ENCODE data around the gene CRACDL.

CRACDL gene

DNA sequence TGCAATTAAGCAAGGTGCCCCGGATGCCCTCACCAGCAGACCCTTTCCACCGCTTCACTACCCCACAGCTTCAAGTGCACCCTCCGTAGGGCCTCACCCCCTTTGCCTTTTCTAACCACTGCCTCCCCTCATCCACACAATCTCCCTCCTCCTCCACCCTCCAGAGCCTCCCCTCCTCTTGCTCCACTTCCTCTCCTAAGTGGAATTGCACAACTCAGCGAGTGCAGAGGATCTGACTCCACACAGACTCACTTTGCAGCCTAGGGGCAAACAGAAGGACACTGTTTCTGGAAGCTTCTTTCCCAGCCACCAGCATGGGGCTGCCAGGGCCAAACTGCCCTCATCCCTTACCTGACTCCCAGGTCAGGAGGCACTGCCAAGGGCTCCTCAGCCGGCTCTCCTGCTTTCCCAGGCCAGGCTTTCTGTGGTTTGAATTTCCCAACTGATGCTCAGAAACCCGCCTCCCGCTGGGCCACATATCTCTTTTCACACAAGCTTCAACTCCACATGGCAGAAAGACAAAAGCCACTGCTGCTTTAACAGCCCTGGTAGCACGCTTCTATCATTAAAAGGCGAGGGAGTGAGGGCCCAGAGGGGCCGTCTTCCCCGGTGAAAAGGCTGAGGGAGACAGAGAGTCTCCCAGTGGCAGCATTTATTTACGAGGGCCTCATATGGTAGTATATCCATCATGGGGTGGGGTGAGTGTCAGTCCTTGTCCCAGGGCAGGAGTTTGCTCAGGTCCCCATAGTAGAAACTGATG lies 130.4 kb downstream of the CRACDL start:
- no peak for ATAC-seq
- TF ChIP-seq POU6F1 (CRISPR knock-in tag; IDR thresholded peaks at IDR 0.05; ENCODE audit: borderline replicate concordance, low read depth): no peak
- TF ChIP-seq TCF4 (CRISPR knock-in tag; IDR thresholded peaks at IDR 0.05; ENCODE audit: borderline replicate concordance): no peak
- no peak for TF ChIP-seq OSR1 (CRISPR knock-in tag; IDR thresholded peaks at IDR 0.05)
- no peak for TF ChIP-seq ZNF70 (CRISPR knock-in tag; IDR thresholded peaks at IDR 0.05)
- TF ChIP-seq, protein P1, sequence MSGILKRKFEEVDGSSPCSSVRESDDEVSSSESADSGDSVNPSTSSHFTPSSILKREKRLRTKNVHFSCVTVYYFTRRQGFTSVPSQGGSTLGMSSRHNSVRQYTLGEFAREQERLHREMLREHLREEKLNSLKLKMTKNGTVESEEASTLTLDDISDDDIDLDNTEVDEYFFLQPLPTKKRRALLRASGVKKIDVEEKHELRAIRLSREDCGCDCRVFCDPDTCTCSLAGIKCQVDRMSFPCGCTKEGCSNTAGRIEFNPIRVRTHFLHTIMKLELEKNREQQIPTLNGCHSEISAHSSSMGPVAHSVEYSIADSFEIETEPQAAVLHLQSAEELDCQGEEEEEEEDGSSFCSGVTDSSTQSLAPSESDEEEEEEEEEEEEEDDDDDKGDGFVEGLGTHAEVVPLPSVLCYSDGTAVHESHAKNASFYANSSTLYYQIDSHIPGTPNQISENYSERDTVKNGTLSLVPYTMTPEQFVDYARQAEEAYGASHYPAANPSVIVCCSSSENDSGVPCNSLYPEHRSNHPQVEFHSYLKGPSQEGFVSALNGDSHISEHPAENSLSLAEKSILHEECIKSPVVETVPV (CRISPR knock-in tag; IDR thresholded peaks at IDR 0.05): no peak
- no peak for TF ChIP-seq SNAI2 (CRISPR knock-in tag; IDR thresholded peaks at IDR 0.05)
- TF ChIP-seq ZNF8 (CRISPR knock-in tag; IDR thresholded peaks at IDR 0.05): no peak
- no peak for TF ChIP-seq ESRRG (CRISPR knock-in tag; IDR thresholded peaks at IDR 0.05)
- TF ChIP-seq PPARA (CRISPR knock-in tag; IDR thresholded peaks at IDR 0.05; ENCODE audit: borderline replicate concordance): no peak
- no peak for TF ChIP-seq RARB (CRISPR knock-in tag; IDR thresholded peaks at IDR 0.05)
- TF ChIP-seq, protein P2, sequence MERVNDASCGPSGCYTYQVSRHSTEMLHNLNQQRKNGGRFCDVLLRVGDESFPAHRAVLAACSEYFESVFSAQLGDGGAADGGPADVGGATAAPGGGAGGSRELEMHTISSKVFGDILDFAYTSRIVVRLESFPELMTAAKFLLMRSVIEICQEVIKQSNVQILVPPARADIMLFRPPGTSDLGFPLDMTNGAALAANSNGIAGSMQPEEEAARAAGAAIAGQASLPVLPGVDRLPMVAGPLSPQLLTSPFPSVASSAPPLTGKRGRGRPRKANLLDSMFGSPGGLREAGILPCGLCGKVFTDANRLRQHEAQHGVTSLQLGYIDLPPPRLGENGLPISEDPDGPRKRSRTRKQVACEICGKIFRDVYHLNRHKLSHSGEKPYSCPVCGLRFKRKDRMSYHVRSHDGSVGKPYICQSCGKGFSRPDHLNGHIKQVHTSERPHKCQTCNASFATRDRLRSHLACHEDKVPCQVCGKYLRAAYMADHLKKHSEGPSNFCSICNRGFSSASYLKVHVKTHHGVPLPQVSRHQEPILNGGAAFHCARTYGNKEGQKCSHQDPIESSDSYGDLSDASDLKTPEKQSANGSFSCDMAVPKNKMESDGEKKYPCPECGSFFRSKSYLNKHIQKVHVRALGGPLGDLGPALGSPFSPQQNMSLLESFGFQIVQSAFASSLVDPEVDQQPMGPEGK (CRISPR knock-in tag; IDR thresholded peaks at IDR 0.05; ENCODE audit: borderline replicate concordance): no peak
- TF ChIP-seq, protein P3, sequence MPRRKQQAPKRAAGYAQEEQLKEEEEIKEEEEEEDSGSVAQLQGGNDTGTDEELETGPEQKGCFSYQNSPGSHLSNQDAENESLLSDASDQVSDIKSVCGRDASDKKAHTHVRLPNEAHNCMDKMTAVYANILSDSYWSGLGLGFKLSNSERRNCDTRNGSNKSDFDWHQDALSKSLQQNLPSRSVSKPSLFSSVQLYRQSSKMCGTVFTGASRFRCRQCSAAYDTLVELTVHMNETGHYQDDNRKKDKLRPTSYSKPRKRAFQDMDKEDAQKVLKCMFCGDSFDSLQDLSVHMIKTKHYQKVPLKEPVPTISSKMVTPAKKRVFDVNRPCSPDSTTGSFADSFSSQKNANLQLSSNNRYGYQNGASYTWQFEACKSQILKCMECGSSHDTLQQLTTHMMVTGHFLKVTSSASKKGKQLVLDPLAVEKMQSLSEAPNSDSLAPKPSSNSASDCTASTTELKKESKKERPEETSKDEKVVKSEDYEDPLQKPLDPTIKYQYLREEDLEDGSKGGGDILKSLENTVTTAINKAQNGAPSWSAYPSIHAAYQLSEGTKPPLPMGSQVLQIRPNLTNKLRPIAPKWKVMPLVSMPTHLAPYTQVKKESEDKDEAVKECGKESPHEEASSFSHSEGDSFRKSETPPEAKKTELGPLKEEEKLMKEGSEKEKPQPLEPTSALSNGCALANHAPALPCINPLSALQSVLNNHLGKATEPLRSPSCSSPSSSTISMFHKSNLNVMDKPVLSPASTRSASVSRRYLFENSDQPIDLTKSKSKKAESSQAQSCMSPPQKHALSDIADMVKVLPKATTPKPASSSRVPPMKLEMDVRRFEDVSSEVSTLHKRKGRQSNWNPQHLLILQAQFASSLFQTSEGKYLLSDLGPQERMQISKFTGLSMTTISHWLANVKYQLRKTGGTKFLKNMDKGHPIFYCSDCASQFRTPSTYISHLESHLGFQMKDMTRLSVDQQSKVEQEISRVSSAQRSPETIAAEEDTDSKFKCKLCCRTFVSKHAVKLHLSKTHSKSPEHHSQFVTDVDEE (CRISPR knock-in tag; IDR thresholded peaks at IDR 0.05): no peak

GRCh38 chr2:98804736-98805135 lies 131.3 kb downstream of the CRACDL start:
- TF ChIP-seq CREB5 (CRISPR knock-in tag; IDR thresholded peaks at IDR 0.05; ENCODE audit: low read depth) (no peak), ZNF565 (CRISPR knock-in tag; conservative IDR thresholded peaks at IDR 0.05; ENCODE audit: low read depth) (no peak)
- ATAC-seq: no peak

- TF ChIP-seq ZC3H10 (CRISPR knock-in tag; IDR thresholded peaks at IDR 0.05): no peak
- TF ChIP-seq, protein P1 (CRISPR knock-in tag; IDR thresholded peaks at IDR 0.05): no peak
- TF ChIP-seq GLIS3 (CRISPR knock-in tag; IDR thresholded peaks at IDR 0.05): no peak
- no peak for ATAC-seq
Measured at GRCh38 chr2:98804265-98804650, 131.8 kb downstream of the CRACDL start.

Data from SK-N-SH treated with all-trans-retinoic acid at 6 μM for 48 hours (cell line).